ENCODE results near the gene WDFY4. TPM values are rescaled to one million over a fixed set of nuclear protein-coding genes. Genes with fewer than 3 reads are reported as not detected.

Gene WDFY4
- total RNA-seq, 1 experiment from 2014 or later, result not detected

DNA sequence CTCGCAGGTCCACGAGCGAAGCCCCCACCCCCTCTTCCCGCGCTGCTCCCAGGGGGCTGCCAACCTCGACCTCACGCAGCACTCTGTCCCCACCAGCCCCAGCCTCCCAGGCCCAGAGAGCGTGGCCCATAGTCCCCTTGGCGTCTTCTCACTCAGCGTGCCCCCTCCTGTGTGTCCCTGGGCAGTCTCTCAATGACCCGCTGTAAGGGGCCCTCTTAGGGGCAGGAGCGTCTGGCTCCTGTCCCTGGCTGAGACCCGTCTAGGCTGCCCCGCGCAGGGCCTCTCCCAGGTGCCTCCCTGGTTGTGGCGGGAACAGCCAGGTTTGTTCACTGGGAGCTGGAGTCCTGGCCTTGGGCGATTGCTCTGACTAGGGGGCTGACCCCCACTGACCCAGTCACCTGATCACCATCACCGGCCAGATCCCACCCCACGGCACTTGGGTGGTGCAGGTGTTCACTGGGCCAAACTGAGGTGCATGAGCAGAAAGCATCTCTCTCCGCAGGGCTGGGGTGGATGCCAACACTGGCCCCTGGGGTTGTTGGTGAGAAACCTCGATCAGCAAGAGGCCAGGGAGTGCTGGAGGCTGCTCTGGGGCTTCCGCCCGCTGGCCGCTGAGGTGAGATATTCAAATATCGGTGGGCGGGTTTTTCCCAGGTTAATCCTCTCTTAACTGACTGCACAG is 12.6 kb upstream of the WDFY4 start:
- no peaks in the 10 kb centered on the region for H3K23me2 ChIP-seq (ENCODE audit: insufficient read length, low read depth, low read length, poor library complexity, severe bottlenecking)
- no peak for DNase-seq
- Mint-ChIP-seq H3K9me3 (no peaks in the 10 kb centered on the region; a peak in 2 of 5 replicates), H3K4me3 (peak overlapping the region in 1 of 2 experiments; percentile 20; a peak in 1 of 5 replicates), H3K4me1 (peaks cover 8 to 17% of the 10 kb centered on the region in 2 experiments), H3K27ac (0 out of 7 replicates have a peak overlapping the region, but pooled peaks of 1 of the 3 experiments have one; percentile 52), H3K36me3 (ENCODE audit: insufficient read depth in 1 of 3, low read depth in 3 of 3) (no peaks in the 10 kb centered on the region), H3K27me3 (ENCODE audit: low read depth) (peaks cover 10% of the 10 kb centered on the region)
- H3K4me2 ChIP-seq (ENCODE audit: insufficient read depth, insufficient read length, low read length), result no peak overlapping the region
- no peak overlapping the region for H3T11ph ChIP-seq (ENCODE audit: low read length)
- H3K4ac ChIP-seq (ENCODE audit: low read depth, low read length), result no peak overlapping the region
- H3K14ac ChIP-seq (ENCODE audit: insufficient read depth, low read length), result no peak overlapping the region
- no peaks in the 10 kb centered on the region for H4K20me1 ChIP-seq (ENCODE audit: control insufficient read depth, insufficient read depth, insufficient read length)
- H3K56ac ChIP-seq (ENCODE audit: insufficient read length, low read depth, low read length), result no peak overlapping the region
- no peaks in the 10 kb centered on the region for H3K27me3 ChIP-seq (ENCODE audit: insufficient read depth, low read length)
- H2BK20ac ChIP-seq (ENCODE audit: low read depth, low read length, poor library complexity, severe bottlenecking), result no peak overlapping the region
- no peak overlapping the region for H2BK12ac ChIP-seq (ENCODE audit: insufficient read length, low read depth, low read length)
- no peak overlapping the region for H4K5ac ChIP-seq (ENCODE audit: insufficient read length, low read depth, low read length)
- no peak overlapping the region for H4K91ac ChIP-seq (ENCODE audit: insufficient read length, low read depth, low read length)
- H4K8ac ChIP-seq (replicated peaks; ENCODE audit: insufficient read length, low read depth, low read length), result no peak overlapping the region
- no peak overlapping the region for H2BK5ac ChIP-seq (ENCODE audit: insufficient read length, low read length)
- H2BK15ac ChIP-seq (ENCODE audit: low read depth, low read length), result no peak overlapping the region
- H3K18ac ChIP-seq (ENCODE audit: insufficient read length, low read depth, low read length), result no peak overlapping the region
- no peak overlapping the region for H3K27ac ChIP-seq (ENCODE audit: insufficient read length, low read depth, low read length)
- no peaks in the 10 kb centered on the region for H3K9me3 ChIP-seq (ENCODE audit: control insufficient read depth, low read depth, low read length)
- H3K79me1 ChIP-seq (ENCODE audit: insufficient read depth, low read depth, low read length, poor library complexity, severe bottlenecking), result no peaks in the 10 kb centered on the region
- TF ChIP-seq, protein P1, sequence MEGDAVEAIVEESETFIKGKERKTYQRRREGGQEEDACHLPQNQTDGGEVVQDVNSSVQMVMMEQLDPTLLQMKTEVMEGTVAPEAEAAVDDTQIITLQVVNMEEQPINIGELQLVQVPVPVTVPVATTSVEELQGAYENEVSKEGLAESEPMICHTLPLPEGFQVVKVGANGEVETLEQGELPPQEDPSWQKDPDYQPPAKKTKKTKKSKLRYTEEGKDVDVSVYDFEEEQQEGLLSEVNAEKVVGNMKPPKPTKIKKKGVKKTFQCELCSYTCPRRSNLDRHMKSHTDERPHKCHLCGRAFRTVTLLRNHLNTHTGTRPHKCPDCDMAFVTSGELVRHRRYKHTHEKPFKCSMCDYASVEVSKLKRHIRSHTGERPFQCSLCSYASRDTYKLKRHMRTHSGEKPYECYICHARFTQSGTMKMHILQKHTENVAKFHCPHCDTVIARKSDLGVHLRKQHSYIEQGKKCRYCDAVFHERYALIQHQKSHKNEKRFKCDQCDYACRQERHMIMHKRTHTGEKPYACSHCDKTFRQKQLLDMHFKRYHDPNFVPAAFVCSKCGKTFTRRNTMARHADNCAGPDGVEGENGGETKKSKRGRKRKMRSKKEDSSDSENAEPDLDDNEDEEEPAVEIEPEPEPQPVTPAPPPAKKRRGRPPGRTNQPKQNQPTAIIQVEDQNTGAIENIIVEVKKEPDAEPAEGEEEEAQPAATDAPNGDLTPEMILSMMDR (conservative IDR thresholded peaks at IDR 0.05), result no peak
- H3K23ac ChIP-seq (ENCODE audit: insufficient read length, low read depth, low read length), result no peak overlapping the region
- no CpG with 5 or more reads among the region's 26 CpGs for WGBS (ENCODE audit: extremely low coverage, insufficient read length, low lambda C conversion rate)
- H2BK120ac ChIP-seq (ENCODE audit: low read depth, low read length, poor library complexity, severe bottlenecking), result no peak overlapping the region
- no peak overlapping the region for H2AFZ ChIP-seq (ENCODE audit: low read length)
- no peak overlapping the region for H3K9ac ChIP-seq (ENCODE audit: extremely low read depth, insufficient read length, low read length)
- H3K79me2 ChIP-seq (ENCODE audit: insufficient read depth, low read length), result no peaks in the 10 kb centered on the region
- no peaks in the 10 kb centered on the region for H3K4me1 ChIP-seq (ENCODE audit: insufficient read depth, low read length)
- no peak overlapping the region for H2AK5ac ChIP-seq (ENCODE audit: insufficient read length, low read length)

Data from H9 (cell line).